GM19463 (cell line): ENCODE results near the gene VWA8.

Experiments used
- ATAC-seq: cut with Tn5 transposase; IDR thresholded peaks from one replicate; pipeline ENCODE4 v1.9.1; 2021; ENCODE audit warnings: mild to moderate bottlenecking, moderate library complexity; ENCODE audit not compliant: unreplicated experiment

VWA8 gene

DNA sequence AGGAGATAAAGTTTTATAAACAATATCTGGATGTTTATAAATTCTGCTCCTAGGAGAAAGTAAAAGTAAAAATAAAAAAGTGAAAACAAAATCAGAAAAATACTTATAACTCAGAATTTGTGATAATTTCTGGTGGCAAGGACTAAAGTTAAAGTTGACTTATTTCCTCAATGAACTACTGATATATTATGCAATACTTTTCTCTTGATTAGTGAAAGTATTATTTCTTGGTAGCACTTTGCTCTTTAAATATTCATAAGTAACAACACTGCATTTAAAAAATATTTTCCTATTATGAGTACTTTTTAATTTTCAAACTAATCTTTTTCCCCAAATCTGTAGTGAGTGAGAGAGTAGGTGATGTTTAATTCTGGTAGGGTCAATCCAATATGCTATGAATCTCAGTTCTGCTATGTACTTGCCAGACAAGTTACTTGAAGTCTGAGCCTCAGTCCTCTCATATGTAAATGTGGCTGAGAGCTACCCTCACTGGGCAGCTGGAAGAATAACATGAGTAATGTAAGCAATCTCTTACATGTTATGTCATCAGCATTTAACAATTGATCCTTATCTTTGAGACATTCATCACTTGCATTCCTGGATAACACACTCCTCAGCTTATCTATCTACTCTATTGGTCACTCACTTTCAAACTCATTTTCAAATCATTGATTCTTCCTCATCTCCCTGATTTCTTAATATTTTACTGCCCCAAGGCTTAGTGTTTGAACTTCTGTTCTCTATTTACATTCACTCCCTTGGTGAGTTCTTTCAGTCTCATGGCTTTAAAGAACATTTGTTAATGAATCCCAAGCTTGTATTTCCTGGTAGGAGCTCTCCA is 264.5 kb downstream of the VWA8 start:
- ATAC-seq: no peak

DNA sequence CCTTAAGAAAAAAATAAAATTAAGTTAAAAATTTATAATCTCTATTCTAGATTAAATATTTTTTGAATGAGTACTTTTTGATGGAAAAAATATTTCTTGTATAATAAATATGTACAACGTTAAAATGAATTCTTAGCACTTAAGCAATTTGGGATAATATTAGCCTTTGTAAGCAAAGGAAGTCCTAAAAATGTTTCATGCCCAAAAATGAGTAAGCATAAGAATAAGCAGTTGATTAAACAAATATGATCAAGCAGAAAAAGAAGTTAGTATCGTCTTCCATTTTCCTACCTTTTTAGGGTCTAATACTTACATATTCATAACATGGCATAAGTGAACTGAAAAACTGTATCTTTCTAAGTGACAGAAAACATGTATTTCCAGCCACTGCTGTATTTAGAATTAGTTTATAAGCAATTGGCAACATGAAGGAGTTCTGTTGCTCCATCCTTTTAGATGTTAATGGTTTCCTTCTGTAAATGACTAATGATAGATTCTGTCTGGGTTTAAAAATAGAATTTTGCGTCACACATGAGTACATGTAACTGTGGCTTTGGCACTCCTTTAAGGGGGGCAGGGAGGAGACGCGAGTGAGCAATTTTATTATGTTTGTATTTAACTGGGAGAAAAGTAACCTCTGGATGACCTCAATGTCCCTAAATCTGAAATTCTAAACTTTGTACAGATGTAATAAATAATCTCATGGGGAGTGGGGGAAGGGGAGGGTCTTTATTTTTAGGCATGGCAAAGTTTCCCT is 266.2 kb downstream of the VWA8 start:
- no peak for ATAC-seq

DNA sequence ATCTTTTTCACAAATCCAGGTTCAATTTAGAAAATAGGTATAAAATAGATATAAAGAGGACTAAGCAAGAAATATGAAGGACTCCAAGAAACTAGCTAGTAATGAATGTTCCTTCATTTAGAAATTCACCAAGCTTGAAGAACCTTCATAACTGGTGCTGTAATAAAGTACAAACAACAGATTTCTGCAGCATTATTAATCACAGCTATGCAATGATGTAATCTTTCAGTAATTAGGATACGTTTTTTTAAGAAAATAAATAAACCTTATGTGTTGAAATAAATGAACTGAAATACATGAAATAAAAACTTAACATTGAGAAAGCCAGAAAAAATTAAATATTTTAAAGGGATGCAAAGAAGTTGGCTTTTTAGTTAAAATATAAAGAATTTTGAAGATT is 267.5 kb downstream of the VWA8 start:
- no peak for ATAC-seq

DNA sequence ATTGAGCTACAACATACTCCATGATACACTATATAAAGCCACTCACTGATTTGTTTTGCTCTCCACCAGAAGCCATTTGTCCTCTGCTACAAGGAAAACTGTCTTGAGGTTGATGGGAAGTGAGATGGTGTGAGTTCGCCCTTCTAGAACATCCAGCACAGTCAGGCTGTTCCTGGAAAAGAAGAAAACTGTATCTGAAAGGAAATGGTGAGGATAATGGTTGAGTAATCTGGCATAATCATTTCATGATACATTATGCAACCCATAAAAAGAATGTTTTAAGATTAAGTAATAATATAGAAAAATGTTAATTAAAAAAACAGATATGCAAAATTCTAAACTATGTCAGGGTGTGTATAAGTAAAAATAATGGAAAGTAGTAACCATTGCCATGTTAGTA is 269.6 kb downstream of the VWA8 start:
- no peak for ATAC-seq

DNA sequence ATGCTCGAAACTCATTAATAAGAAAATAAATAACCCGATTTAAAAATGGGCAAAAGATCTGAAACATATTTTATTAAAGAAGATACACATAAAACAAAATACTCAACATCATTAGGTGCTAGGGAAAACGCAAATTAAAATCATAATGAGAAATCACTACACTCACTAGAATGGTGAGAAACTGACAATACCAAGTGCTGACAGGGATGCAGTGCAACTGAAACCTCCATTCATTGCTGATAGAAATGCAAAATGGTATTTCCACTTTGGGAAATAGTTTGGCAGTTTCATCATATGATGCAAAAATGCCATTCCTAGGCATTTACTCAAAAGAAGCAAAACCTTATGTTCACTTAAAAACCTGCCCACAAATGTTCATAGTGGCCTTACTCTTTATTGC is 278.1 kb downstream of the VWA8 start:
- no peak for ATAC-seq

DNA sequence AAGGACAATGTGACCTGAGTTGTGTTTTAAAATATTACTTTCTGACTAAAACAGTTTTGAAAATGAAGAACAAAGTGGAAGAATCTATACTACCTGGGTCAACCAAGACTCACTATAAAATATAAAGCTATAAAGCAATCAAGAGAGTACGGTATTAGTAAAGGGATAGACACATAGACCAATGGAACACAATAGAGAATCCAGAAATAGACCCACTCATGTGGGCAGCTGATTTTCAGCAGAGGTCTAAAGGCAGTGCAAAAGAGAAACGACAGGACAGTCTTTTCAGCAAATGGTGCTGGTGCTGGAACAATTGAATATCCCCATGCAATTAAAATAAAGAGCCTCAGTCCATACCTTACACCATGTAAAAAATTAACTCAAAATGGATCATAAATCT is 278.9 kb downstream of the VWA8 start:
- no peak for ATAC-seq

DNA sequence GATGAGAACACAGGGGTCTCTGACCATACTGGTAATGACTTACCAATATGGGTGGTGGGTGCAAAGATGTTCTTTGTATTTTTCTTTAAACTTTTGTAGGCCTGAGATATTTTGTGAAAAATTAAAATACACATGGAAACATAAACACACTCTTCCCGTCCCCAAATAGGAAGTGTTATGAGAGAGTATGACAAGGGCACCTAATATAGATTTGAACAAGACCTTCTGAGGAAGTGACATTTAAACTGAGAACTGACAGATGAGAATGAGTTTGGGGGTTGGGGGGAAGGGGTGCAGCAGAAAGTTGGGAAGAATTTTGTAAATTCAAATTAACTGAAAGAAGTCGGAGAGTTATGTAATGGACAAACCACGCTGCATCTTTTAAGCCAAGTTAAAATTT is 279.3 kb downstream of the VWA8 start:
- ATAC-seq: no peak

DNA sequence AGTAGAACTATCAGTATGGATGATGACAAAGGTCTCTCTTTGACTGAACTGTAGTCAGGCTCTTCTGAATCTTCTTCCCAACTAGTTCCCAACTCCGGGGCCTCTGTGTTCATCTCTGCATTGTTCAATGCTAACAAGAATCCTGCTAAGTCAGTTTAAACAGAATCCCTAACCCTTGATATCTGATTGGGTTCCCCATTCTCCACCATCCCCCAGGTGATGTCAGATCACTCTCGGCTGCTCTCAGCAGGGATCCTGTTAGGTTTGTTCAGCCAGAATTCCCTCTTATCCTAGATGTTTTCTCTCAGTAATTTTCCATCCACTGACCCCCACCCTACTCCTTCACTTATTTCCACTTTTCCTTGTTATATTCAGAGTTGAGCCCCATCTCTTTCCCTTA is 280.0 kb downstream of the VWA8 start:
- no peak for ATAC-seq

DNA sequence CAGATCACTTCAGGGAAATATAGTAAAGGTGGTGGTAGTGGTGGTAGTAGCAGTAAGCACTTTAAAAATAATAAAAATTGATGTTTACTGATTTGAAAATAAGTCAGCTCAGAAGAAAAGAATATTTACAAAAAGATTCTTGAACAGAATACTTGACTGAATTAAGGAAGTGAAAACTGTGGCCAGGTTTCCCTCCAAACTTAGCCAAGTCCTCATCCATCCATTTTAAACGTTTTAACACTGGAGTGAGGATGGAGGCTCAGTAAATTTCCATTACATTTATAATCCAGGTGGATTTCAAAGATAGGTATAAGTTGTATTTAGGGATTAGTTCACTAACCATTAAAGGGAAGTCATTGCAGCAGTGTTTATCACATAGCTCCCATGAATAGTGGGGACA is 282.1 kb downstream of the VWA8 start:
- no peak for ATAC-seq

DNA sequence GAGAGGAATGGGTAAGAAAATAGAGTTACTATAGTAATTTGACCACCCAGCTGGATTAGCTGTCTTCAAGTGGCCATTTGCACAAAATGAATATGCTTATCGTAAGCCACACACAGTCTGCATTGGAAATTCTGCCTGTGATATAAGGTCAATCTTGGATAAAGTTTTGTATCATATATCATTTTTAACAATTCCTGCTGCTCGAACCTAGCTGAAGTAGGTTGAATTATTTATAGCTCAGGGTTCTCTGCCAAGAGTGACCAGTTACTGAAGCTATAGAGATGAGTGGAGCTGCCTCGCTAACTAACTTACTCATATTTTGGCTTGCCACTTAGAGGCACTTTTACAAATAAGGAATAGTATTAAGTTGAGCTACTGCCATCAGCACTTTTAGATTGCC is 282.7 kb downstream of the VWA8 start:
- ATAC-seq: no peak

DNA sequence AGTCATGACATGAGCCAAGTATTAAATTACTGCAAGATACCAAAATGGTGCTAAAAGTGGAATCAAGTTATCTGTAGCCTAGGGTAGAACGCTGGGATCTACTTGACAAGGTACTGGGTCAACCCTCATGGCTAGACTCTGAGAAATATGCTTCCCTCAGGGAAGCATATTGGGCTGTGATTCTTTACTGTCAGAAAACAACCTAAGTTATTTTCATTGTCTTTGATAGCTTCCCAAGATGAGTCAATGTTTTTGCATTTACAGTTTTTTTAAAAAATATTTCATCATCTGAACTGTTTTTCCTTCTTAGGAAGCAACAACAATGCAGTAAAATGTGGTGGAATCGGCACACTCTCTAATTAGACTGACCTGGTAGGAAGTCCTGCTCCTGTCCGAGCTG is 285.6 kb downstream of the VWA8 start:
- ATAC-seq: no peak

DNA sequence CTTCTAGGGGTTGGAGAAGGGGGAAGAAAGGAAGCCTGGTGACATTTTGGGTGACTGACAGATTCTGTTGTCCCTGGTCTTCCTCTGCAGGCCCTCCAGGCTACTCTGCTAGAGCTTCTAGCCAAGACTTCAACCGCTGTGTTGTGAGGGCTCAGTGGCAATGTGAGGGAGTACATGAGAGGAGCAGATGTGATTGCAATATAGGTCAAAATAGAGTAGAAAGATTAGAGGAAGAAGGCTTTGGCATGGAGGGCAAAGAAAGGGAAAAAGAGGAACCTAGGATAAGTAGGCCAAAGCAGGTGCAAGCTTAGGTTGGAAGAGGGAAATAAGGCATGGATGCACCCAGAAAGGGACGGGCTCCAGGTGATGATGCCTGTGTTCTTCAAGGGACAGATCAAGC is 286.7 kb downstream of the VWA8 start:
- ATAC-seq: no peak

DNA sequence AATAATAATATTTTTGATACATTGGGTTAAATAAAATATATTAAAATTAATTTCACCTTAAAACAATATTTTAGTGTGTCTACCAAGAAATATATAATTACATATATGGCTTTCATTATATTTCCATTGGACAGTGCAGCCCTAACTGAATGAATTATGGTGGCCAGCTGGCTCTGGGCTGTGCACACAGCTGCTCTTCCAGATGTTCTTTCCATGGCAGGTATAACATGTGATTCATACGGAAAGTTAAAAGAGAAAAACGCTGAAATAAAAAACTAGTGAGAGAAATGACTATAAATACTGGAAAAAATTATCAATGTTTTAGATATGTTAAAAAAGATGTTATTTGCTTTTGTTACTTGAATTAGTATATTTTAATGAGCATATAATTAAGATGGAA is 287.3 kb downstream of the VWA8 start:
- ATAC-seq: no peak

DNA sequence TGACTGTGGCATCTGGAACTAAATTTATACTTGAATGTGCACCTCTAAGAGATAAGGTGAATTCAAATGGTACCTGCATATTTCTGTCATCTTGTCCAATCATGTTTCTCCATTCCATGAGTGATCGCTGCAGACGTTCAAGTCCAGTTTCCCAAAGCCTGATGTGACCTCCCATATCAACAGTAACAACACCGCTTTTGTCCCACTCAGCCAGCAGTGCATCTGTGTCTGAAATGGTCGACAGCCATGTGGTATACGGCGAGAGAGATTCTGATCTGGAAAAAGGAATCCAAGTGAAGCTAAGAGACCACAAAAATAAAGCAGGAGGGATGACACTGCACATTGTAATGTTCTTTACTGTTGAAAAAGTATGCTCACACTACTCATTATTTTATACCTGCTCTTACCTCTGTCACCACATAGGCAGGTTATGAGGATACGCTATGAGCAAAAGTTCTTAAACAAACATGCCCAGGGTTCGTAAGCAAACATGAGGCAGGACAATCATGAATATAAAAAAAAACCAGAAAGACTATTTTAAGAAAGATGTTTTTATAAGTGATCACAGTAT is 290.0 kb downstream of the VWA8 start:
- no peak for ATAC-seq

DNA sequence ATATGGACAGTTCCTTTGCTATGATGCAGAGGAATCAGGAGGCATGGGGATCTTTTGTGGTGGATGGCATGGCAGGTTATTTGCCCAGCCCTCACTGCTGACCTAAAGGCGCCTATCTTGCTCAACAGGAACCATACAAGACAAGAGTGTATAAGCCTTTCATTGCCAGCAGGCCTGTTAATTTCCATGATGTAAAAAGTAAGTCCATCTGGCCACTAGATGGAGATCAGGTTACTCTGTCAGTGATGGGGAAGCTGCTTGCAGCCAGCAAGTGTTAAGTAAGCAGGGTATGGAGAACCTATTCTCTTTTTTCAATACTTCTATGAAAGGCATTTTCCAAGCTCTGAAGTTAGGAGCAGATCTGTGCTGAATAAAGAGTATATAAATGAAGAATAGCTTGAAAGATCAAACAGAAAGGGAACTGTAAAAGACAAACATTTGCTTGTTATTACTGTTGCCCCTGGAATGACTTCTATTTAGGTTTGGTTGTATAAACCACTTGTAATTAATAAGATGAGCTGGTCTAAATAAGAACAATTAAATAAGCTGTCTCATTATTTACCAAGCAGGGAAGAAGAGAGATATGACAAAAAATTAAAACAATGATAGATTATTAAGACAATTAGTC is 292.7 kb downstream of the VWA8 start:
- peak; percentile 88 for ATAC-seq

DNA sequence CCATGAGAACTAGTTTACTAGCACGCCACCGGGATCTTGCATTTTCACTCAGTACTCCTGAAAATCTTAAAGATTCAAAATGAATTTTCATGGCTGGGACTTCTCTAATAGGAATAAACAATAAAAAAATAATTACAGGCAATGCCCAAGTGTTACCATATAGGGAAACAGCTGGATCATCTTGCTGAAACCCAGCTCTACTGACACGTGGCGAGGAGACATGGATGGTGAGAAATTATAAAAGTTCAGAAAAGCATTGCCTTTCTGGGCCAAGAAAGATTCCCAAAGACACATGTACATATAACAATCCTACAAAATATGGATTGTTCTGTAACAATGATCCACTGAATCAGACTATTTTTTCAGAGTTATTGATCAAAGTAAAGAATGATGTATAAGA is 294.3 kb downstream of the VWA8 start:
- no peak for ATAC-seq

DNA sequence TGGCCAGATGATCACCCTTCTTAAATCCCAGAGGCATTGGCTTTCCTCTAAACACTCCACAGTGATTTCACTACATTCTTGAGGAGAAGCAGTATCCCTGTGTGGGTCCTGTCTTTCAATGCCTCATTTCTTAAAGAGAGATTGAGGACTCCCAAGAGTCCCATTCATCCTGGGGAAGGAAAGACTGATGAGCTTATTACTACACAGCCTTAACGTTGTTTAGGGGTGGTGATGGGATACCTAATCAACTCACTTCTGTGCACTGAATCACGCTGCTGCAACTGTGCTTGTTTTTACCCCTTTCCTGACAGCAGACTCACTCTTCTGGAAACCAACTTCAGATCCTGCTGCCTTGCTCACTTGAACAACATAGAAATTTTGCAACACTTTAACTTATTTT is 300.5 kb downstream of the VWA8 start:
- ATAC-seq: no peak

DNA sequence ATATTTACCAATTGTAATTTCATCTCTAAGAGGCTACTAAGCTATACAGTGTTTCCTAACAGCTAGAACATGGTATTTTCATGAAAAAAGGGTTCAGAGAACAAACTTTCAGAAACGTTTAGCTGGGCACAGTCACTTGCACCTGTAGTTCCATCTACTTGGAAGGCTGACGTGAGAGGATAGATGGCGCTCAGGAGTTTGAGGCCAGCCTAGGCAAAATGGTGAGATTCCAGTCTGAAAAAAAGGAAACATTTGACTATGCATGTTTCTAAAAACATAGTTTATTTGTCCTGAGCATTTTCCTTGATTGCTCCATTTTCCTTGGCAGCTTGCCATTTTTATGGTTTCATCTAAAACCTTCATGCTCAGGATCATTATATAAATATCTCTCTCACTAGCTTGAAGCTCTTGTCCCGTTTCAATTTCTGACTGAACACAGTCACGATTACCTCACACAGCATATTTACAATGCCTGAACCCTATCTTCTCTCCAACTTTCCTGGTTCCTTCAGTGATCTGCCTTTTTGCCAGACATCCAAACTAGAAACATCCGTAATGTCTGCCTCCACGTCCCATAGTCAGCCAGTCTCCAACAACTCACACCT is 302.8 kb downstream of the VWA8 start:
- ATAC-seq: no peak

DNA sequence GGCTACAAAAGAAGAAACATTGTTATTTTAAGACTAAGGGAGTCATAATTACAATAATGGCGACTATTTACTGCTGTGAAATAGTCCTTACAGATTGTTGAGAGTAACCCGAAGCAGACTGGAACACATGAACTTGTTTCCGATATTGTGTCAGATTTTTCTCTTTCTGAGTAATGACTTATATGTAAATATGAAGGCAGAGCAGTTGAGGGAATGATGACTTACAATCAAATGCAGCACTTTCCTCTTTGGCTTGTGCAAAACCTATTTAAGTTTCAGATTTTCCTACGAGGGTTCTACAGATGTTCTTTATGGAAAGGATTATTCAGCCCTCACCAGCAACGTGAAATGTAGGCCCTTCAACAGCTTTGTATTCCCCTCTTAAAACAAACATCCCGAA is 304.9 kb downstream of the VWA8 start:
- ATAC-seq: no peak

DNA sequence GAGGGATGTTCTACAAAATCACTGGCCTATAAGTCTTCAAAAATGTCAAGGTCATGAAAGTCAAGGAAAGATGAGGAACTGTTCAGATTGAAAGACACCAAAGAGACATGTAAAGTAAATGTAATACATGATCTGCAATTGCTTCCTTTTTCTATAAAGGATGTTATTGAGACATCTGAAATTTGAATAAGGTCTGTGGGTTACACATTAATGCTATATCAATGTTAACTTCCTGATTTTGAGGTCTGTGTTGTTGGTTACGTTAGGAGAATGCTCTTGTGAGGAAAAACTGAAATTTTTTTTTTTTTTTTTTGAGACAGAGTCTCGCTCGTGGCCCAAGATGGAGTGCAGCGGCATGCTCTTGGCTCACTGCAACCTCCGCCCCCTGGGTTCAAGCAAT is 306.1 kb downstream of the VWA8 start:
- no peak for ATAC-seq

DNA sequence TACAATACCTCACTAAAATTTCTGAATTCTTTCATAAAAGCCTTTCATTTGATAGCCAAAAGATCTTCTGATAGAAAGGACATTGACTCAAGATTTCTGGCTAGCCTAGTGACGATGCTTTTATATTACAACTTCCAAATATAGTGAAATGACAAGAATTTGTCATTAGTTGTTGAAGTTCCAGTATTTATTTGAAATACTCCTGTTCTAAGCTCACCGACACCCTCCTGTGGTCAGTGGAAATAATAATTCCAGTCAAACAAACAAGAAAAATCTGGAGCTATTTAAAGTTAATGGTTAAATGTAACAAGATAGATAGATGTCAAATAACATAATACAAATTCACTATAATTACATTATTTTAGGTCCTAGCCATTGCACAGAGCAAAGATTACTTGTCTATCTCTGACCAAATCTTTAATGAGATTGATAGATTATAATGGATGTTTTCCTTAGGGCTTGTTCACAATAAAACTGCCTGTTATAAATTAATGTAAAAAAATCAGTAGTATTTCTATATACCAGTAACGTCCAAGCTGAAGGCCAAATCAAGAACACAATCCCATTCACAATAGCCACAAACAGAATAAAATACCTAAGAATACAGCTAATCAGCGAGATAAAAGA is 308.1 kb downstream of the VWA8 start:
- no peak for ATAC-seq
